ENCODE data around the gene RPGR. TPM values are rescaled to one million over a fixed set of nuclear protein-coding genes. Genes with fewer than 3 reads are reported as not detected.

RPGR gene
- total RNA-seq, 1 donor from 2014 or later = 6.3 TPM

- Histone ChIP-seq H3K9me3 (ENCODE audit: control insufficient read depth in 3 of 3, low read length in 3 of 3) (no peaks in the 10 kb centered on the region), H3K27me3 (ENCODE audit: control insufficient read depth in 3 of 3, insufficient read depth in 3 of 3, low read length in 3 of 3) (no peaks in the 10 kb centered on the region), H3K4me3 (ENCODE audit: low read length in 3 of 3) (no peak overlapping the region), H3K4me1 (ENCODE audit: control insufficient read depth in 3 of 3, insufficient read depth in 3 of 3, low read length in 3 of 3) (no peaks in the 10 kb centered on the region), H3K27ac (ENCODE audit: low read depth, low read length) (no peak overlapping the region), H3K9ac (ENCODE audit: low read depth in 1 of 3, low read length in 3 of 3) (no peak overlapping the region), H3K36me3 (ENCODE audit: control insufficient read depth in 3 of 3, insufficient read depth in 3 of 3, low read length in 3 of 3) (no peaks in the 10 kb centered on the region)
Measured at GRCh38 chrX:38271154-38271716, 56.1 kb downstream of the RPGR start.

GRCh38 chrX:38268011-38268410, 59.3 kb downstream of the RPGR start:
- H3K9ac ChIP-seq (ENCODE audit: low read depth in 1 of 3, low read length in 3 of 3) = no peak overlapping the region
- H3K9me3 ChIP-seq (ENCODE audit: control insufficient read depth in 3 of 3, low read length in 3 of 3) = no peaks in the 10 kb centered on the region
- no peak overlapping the region for H3K27ac ChIP-seq (ENCODE audit: low read depth, low read length)
- no peaks in the 10 kb centered on the region for H3K27me3 ChIP-seq (ENCODE audit: control insufficient read depth in 3 of 3, insufficient read depth in 3 of 3, low read length in 3 of 3)
- H3K4me1 ChIP-seq (ENCODE audit: control insufficient read depth in 3 of 3, insufficient read depth in 3 of 3, low read length in 3 of 3) = no peaks in the 10 kb centered on the region
- H3K4me3 ChIP-seq (ENCODE audit: low read length in 3 of 3) = no peak overlapping the region
- no peaks in the 10 kb centered on the region for H3K36me3 ChIP-seq (ENCODE audit: control insufficient read depth in 3 of 3, insufficient read depth in 3 of 3, low read length in 3 of 3)

GRCh38 chrX:38262715-38263620, 64.3 kb downstream of the RPGR start:
- Histone ChIP-seq H3K27me3 (ENCODE audit: control insufficient read depth in 3 of 3, insufficient read depth in 3 of 3, low read length in 3 of 3) (no peaks in the 10 kb centered on the region), H3K4me3 (ENCODE audit: low read length in 3 of 3) (no peak overlapping the region), H3K9me3 (ENCODE audit: control insufficient read depth in 3 of 3, low read length in 3 of 3) (no peaks in the 10 kb centered on the region), H3K27ac (ENCODE audit: low read depth, low read length) (no peak overlapping the region), H3K4me1 (ENCODE audit: control insufficient read depth in 3 of 3, insufficient read depth in 3 of 3, low read length in 3 of 3) (no peaks in the 10 kb centered on the region), H3K36me3 (ENCODE audit: control insufficient read depth in 3 of 3, insufficient read depth in 3 of 3, low read length in 3 of 3) (no peaks in the 10 kb centered on the region), H3K9ac (ENCODE audit: low read depth in 1 of 3, low read length in 3 of 3) (no peak overlapping the region)

GRCh38 chrX:38260231-38260630, 67.1 kb downstream of the RPGR start:
- Histone ChIP-seq H3K9ac (ENCODE audit: low read depth in 1 of 3, low read length in 3 of 3) (no peak overlapping the region), H3K27me3 (ENCODE audit: control insufficient read depth in 3 of 3, insufficient read depth in 3 of 3, low read length in 3 of 3) (no peaks in the 10 kb centered on the region), H3K27ac (ENCODE audit: low read depth, low read length) (no peak overlapping the region), H3K4me3 (ENCODE audit: low read length in 3 of 3) (no peak overlapping the region), H3K36me3 (ENCODE audit: control insufficient read depth in 3 of 3, insufficient read depth in 3 of 3, low read length in 3 of 3) (no peaks in the 10 kb centered on the region), H3K4me1 (ENCODE audit: control insufficient read depth in 3 of 3, insufficient read depth in 3 of 3, low read length in 3 of 3) (no peaks in the 10 kb centered on the region), H3K9me3 (ENCODE audit: control insufficient read depth in 3 of 3, low read length in 3 of 3) (no peaks in the 10 kb centered on the region)

GRCh38 chrX:38256019-38256418, 71.3 kb downstream of the RPGR start:
- no peaks in the 10 kb centered on the region for H3K27me3 ChIP-seq (ENCODE audit: control insufficient read depth in 3 of 3, insufficient read depth in 3 of 3, low read length in 3 of 3)
- no peak overlapping the region for H3K4me3 ChIP-seq (ENCODE audit: low read length in 3 of 3)
- no peak overlapping the region for H3K9ac ChIP-seq (ENCODE audit: low read depth in 1 of 3, low read length in 3 of 3)
- H3K4me1 ChIP-seq (ENCODE audit: control insufficient read depth in 3 of 3, insufficient read depth in 3 of 3, low read length in 3 of 3) = no peaks in the 10 kb centered on the region
- H3K36me3 ChIP-seq (ENCODE audit: control insufficient read depth in 3 of 3, insufficient read depth in 3 of 3, low read length in 3 of 3) = no peaks in the 10 kb centered on the region
- no peaks in the 10 kb centered on the region for H3K9me3 ChIP-seq (ENCODE audit: control insufficient read depth in 3 of 3, low read length in 3 of 3)
- no peak overlapping the region for H3K27ac ChIP-seq (ENCODE audit: low read depth, low read length)

GRCh38 chrX:38249965-38250364, 77.3 kb downstream of the RPGR start:
- H3K27me3 ChIP-seq (ENCODE audit: control insufficient read depth in 3 of 3, insufficient read depth in 3 of 3, low read length in 3 of 3) = peaks cover 0 to 2% (median 0%) of the 10 kb centered on the region in 3 donors
- H3K27ac ChIP-seq (ENCODE audit: low read depth, low read length) = no peak overlapping the region
- peaks cover 0 to 2% (median 0%) of the 10 kb centered on the region in 3 donors for H3K9me3 ChIP-seq (ENCODE audit: control insufficient read depth in 3 of 3, low read length in 3 of 3)
- no peaks in the 10 kb centered on the region for H3K4me1 ChIP-seq (ENCODE audit: control insufficient read depth in 3 of 3, insufficient read depth in 3 of 3, low read length in 3 of 3)
- H3K4me3 ChIP-seq (ENCODE audit: low read length in 3 of 3) = no peak overlapping the region
- no peak overlapping the region for H3K9ac ChIP-seq (ENCODE audit: low read depth in 1 of 3, low read length in 3 of 3)
- no peaks in the 10 kb centered on the region for H3K36me3 ChIP-seq (ENCODE audit: control insufficient read depth in 3 of 3, insufficient read depth in 3 of 3, low read length in 3 of 3)

GRCh38 chrX:38247051-38247450, 80.3 kb downstream of the RPGR start:
- H3K27ac ChIP-seq (ENCODE audit: low read depth, low read length) = no peak overlapping the region
- peaks cover 0 to 3% (median 0%) of the 10 kb centered on the region in 3 donors for H3K27me3 ChIP-seq (ENCODE audit: control insufficient read depth in 3 of 3, insufficient read depth in 3 of 3, low read length in 3 of 3)
- H3K4me3 ChIP-seq (ENCODE audit: low read length in 3 of 3) = no peak overlapping the region
- no peaks in the 10 kb centered on the region for H3K36me3 ChIP-seq (ENCODE audit: control insufficient read depth in 3 of 3, insufficient read depth in 3 of 3, low read length in 3 of 3)
- H3K9me3 ChIP-seq (ENCODE audit: control insufficient read depth in 3 of 3, low read length in 3 of 3) = peaks cover 0 to 2% (median 0%) of the 10 kb centered on the region in 3 donors
- no peak overlapping the region for H3K9ac ChIP-seq (ENCODE audit: low read depth in 1 of 3, low read length in 3 of 3)
- H3K4me1 ChIP-seq (ENCODE audit: control insufficient read depth in 3 of 3, insufficient read depth in 3 of 3, low read length in 3 of 3) = no peaks in the 10 kb centered on the region

- no peaks in the 10 kb centered on the region for H3K4me1 ChIP-seq (ENCODE audit: control insufficient read depth in 3 of 3, insufficient read depth in 3 of 3, low read length in 3 of 3)
- no peak overlapping the region for H3K9ac ChIP-seq (ENCODE audit: low read depth in 1 of 3, low read length in 3 of 3)
- H3K36me3 ChIP-seq (ENCODE audit: control insufficient read depth in 3 of 3, insufficient read depth in 3 of 3, low read length in 3 of 3) = no peaks in the 10 kb centered on the region
- no peak overlapping the region for H3K4me3 ChIP-seq (ENCODE audit: low read length in 3 of 3)
- H3K27ac ChIP-seq (ENCODE audit: low read depth, low read length) = no peak overlapping the region
- peaks cover 0 to 6% (median 0%) of the 10 kb centered on the region in 3 donors for H3K27me3 ChIP-seq (ENCODE audit: control insufficient read depth in 3 of 3, insufficient read depth in 3 of 3, low read length in 3 of 3)
- H3K9me3 ChIP-seq (ENCODE audit: control insufficient read depth in 3 of 3, low read length in 3 of 3) = peaks cover 0 to 2% (median 0%) of the 10 kb centered on the region in 3 donors
Measured at GRCh38 chrX:38240541-38240940, 86.8 kb downstream of the RPGR start.

- Histone ChIP-seq H3K9me3 (ENCODE audit: control insufficient read depth in 3 of 3, low read length in 3 of 3) (no peaks in the 10 kb centered on the region), H3K4me1 (ENCODE audit: control insufficient read depth in 3 of 3, insufficient read depth in 3 of 3, low read length in 3 of 3) (peaks cover 0 to 7% (median 2%) of the 10 kb centered on the region in 3 donors), H3K36me3 (ENCODE audit: control insufficient read depth in 3 of 3, insufficient read depth in 3 of 3, low read length in 3 of 3) (no peaks in the 10 kb centered on the region), H3K4me3 (ENCODE audit: low read length in 3 of 3) (no peak overlapping the region), H3K27ac (ENCODE audit: low read depth, low read length) (no peak overlapping the region), H3K27me3 (ENCODE audit: control insufficient read depth in 3 of 3, insufficient read depth in 3 of 3, low read length in 3 of 3) (peaks cover 0 to 8% (median 0%) of the 10 kb centered on the region in 3 donors), H3K9ac (ENCODE audit: low read depth in 1 of 3, low read length in 3 of 3) (no peak overlapping the region)
Measured at GRCh38 chrX:38236901-38237615, 90.3 kb downstream of the RPGR start.
